ENCODE data around the gene GNAS.
"Not testable (repeated sequence)": the region's sequence is repeated elsewhere in the genome, so short reads cannot be mapped to it uniquely, and the experiment has no call there.

The GNAS gene

GRCh38 chr20:58932170-58932569, 79.7 kb downstream of the GNAS start:
- TF ChIP-seq CTCF (conservative IDR thresholded peaks at IDR 0.05): no peak
- TF ChIP-seq ZFX (IDR thresholded peaks at IDR 0.05): no peak
- no peak overlapping the region for H3K27ac ChIP-seq

- no peak for TF ChIP-seq CTCF (conservative IDR thresholded peaks at IDR 0.05)
- H3K27ac ChIP-seq: no peak overlapping the region
Measured at GRCh38 chr20:58938078-58938477, 85.6 kb downstream of the GNAS start.

GRCh38 chr20:58938541-58938940, 86.0 kb downstream of the GNAS start:
- H3K27ac ChIP-seq: no peak overlapping the region

GRCh38 chr20:58941471-58941870, 89.0 kb downstream of the GNAS start:
- no peak for TF ChIP-seq CTCF (conservative IDR thresholded peaks at IDR 0.05)
- TF ChIP-seq ZFX (IDR thresholded peaks at IDR 0.05): no peak
- H3K27ac ChIP-seq: no peak overlapping the region

More at GRCh38 chr20:58938541-58938940, 86.0 kb downstream of the GNAS start:
- no peak for TF ChIP-seq ZFX (IDR thresholded peaks at IDR 0.05)
- TF ChIP-seq CTCF (conservative IDR thresholded peaks at IDR 0.05): no peak

GRCh38 chr20:58942549-58942948, 90.0 kb downstream of the GNAS start:
- H3K27ac ChIP-seq: peak overlapping the region; percentile 43; the same call in 1 of the 2 replicates
- TF ChIP-seq ZFX (IDR thresholded peaks at IDR 0.05) (no peak), CTCF (conservative IDR thresholded peaks at IDR 0.05) (no peak)

GRCh38 chr20:58944610-58945009, 92.1 kb downstream of the GNAS start:
- no peak overlapping the region for H3K27ac ChIP-seq
- TF ChIP-seq ZFX (IDR thresholded peaks at IDR 0.05): no peak
- no peak for TF ChIP-seq CTCF (conservative IDR thresholded peaks at IDR 0.05)

GRCh38 chr20:58945965-58946631, 93.6 kb downstream of the GNAS start:
- no peak overlapping the region for H3K27ac ChIP-seq
- TF ChIP-seq CTCF (conservative IDR thresholded peaks at IDR 0.05): no peak
- TF ChIP-seq ZFX (IDR thresholded peaks at IDR 0.05): no peak

GRCh38 chr20:58947797-58948388, 95.4 kb downstream of the GNAS start:
- not testable (repeated sequence) for H3K27ac ChIP-seq

All from C4-2B (cell line).